ENCODE data around the gene PML.

The PML gene

GRCh38 chr15:73983211-73983727 lies 11.2 kb upstream of the PML start:
- no peaks in the 10 kb centered on the region for H4K20me1 ChIP-seq (ENCODE audit: insufficient read depth, low read length, poor library complexity, severe bottlenecking)
- no peaks in the 10 kb centered on the region for H3K36me3 ChIP-seq (ENCODE audit: insufficient read depth, low read length)
- no peaks in the 10 kb centered on the region for H3K79me2 ChIP-seq (ENCODE audit: insufficient read depth, low read length)
- no peaks in the 10 kb centered on the region for H3K9me2 ChIP-seq (replicated peaks; ENCODE audit: low read depth, low read length)
- H3K9me3 ChIP-seq (ENCODE audit: insufficient read depth, low read depth, low read length): no peaks in the 10 kb centered on the region
- no peaks in the 10 kb centered on the region for H3K27me3 ChIP-seq (ENCODE audit: insufficient read depth, low read length, poor library complexity, severe bottlenecking)
- H3F3A ChIP-seq (ENCODE audit: low read depth): 0 out of 2 replicates have a peak, but pooled peaks cover 13% of the 10 kb centered on the region
- H3K4me3 ChIP-seq (ENCODE audit: low read length, poor library complexity, severe bottlenecking): peak overlapping the region; percentile 56
- no peak for TF ChIP-seq EZH2phosphoT487 (IDR thresholded peaks at IDR 0.05; ENCODE audit: borderline replicate concordance)
- no peak for TF ChIP-seq CTCF (conservative IDR thresholded peaks at IDR 0.05; ENCODE audit: low read length)
- H3K4me2 ChIP-seq (ENCODE audit: low read depth, low read length, poor library complexity, severe bottlenecking): peak overlapping the region; percentile 82
- no peak overlapping the region for H2AFZ ChIP-seq (ENCODE audit: low read length)
- peak overlapping the region; percentile 76 for H3K9ac ChIP-seq (ENCODE audit: low read depth, low read length, poor library complexity, severe bottlenecking)
- peaks cover 78% of the 10 kb centered on the region for H3K4me1 ChIP-seq (ENCODE audit: insufficient read depth, low read length, poor library complexity, severe bottlenecking)

- Histone ChIP-seq H4K20me1 (ENCODE audit: insufficient read depth, low read length, poor library complexity, severe bottlenecking) (no peaks in the 10 kb centered on the region), H3K36me3 (ENCODE audit: insufficient read depth, low read length) (no peaks in the 10 kb centered on the region), H2AFZ (ENCODE audit: low read length) (no peak overlapping the region), H3K4me3 (ENCODE audit: low read length, poor library complexity, severe bottlenecking) (no peak overlapping the region), H3K9me2 (replicated peaks; ENCODE audit: low read depth, low read length) (no peaks in the 10 kb centered on the region), H3K4me1 (ENCODE audit: insufficient read depth, low read length, poor library complexity, severe bottlenecking) (peaks cover 78% of the 10 kb centered on the region), H3K4me2 (ENCODE audit: low read depth, low read length, poor library complexity, severe bottlenecking) (peak overlapping the region; percentile 82), H3K27me3 (ENCODE audit: insufficient read depth, low read length, poor library complexity, severe bottlenecking) (no peaks in the 10 kb centered on the region), H3K9me3 (ENCODE audit: insufficient read depth, low read depth, low read length) (no peaks in the 10 kb centered on the region), H3F3A (ENCODE audit: low read depth) (0 out of 2 replicates have a peak, but pooled peaks cover 13% of the 10 kb centered on the region), H3K9ac (ENCODE audit: low read depth, low read length, poor library complexity, severe bottlenecking) (peak overlapping the region; percentile 76), H3K79me2 (ENCODE audit: insufficient read depth, low read length) (no peaks in the 10 kb centered on the region)
- TF ChIP-seq CTCF (conservative IDR thresholded peaks at IDR 0.05; ENCODE audit: low read length) (no peak), EZH2phosphoT487 (IDR thresholded peaks at IDR 0.05; ENCODE audit: borderline replicate concordance) (no peak)
These were observed 10.7 kb upstream of the PML start for GRCh38 chr15:73983773-73984172.

- Histone ChIP-seq H3K9me2 (replicated peaks; ENCODE audit: low read depth, low read length) (no peaks in the 10 kb centered on the region), H3F3A (ENCODE audit: low read depth) (0 out of 2 replicates have a peak, but pooled peaks cover 13% of the 10 kb centered on the region), H2AFZ (ENCODE audit: low read length) (no peak overlapping the region), H3K9ac (ENCODE audit: low read depth, low read length, poor library complexity, severe bottlenecking) (peak overlapping the region; percentile 76), H3K9me3 (ENCODE audit: insufficient read depth, low read depth, low read length) (no peaks in the 10 kb centered on the region), H3K36me3 (ENCODE audit: insufficient read depth, low read length) (no peaks in the 10 kb centered on the region), H4K20me1 (ENCODE audit: insufficient read depth, low read length, poor library complexity, severe bottlenecking) (no peaks in the 10 kb centered on the region), H3K27me3 (ENCODE audit: insufficient read depth, low read length, poor library complexity, severe bottlenecking) (no peaks in the 10 kb centered on the region), H3K79me2 (ENCODE audit: insufficient read depth, low read length) (no peaks in the 10 kb centered on the region), H3K4me1 (ENCODE audit: insufficient read depth, low read length, poor library complexity, severe bottlenecking) (peaks cover 78% of the 10 kb centered on the region), H3K4me3 (ENCODE audit: low read length, poor library complexity, severe bottlenecking) (peak overlapping the region; percentile 34), H3K4me2 (ENCODE audit: low read depth, low read length, poor library complexity, severe bottlenecking) (peak overlapping the region; percentile 82)
- TF ChIP-seq CTCF (conservative IDR thresholded peaks at IDR 0.05; ENCODE audit: low read length) (no peak), EZH2phosphoT487 (IDR thresholded peaks at IDR 0.05; ENCODE audit: borderline replicate concordance) (no peak)
These were observed 10.1 kb upstream of the PML start for GRCh38 chr15:73984208-73984979.

Data from Loucy (cell line).